HL-60 (cell line): ENCODE data around the gene TULP4.
"Not testable (repeated sequence)": the region's sequence is repeated elsewhere in the genome, so short reads cannot be mapped to it uniquely, and the experiment has no call there.

ENCODE experiments used
- DNase-seq, 2 experiments: peaks; one replicate each; pipeline ENCODE4 v3.0.0-alpha.2; 2010 to 2020; ENCODE audit warnings: low read depth in 1 of 2, low spot score in 1 of 2
- H3K27ac ChIP-seq: fragments of 250-450 bp; sonication (Bioruptor Pico); replicated peaks from 2 replicates; pipeline ENCODE4 v1.5.1; 2020; ENCODE audit warnings: mild to moderate bottlenecking, moderate library complexity
- H3K27me3 ChIP-seq: fragments of 250-450 bp; sonication (Bioruptor Pico); 2 replicates; pipeline ENCODE4 v1.5.1; 2021; ENCODE audit warnings: mild to moderate bottlenecking, moderate library complexity; ENCODE audit not compliant: insufficient read depth, poor library complexity, severe bottlenecking
- H3K4me3 ChIP-seq: replicated peaks from 2 replicates; pipeline ENCODE4 v1.5.1; 2011; ENCODE audit warnings: mild to moderate bottlenecking, control low read depth, low read length; ENCODE audit not compliant: insufficient read depth
- CTCF ChIP-seq: IDR thresholded peaks from one replicate; pipeline ENCODE4 v1.5.1; 2011; ENCODE audit warnings: low read length, control low read depth, inconsistent platforms; ENCODE audit not compliant: insufficient read depth
- GABPA ChIP-seq: IDR thresholded peaks from 2 replicates; pipeline ENCODE4 v1.6.1; 2012; ENCODE audit warnings: low read depth
- POLR2AphosphoS5 ChIP-seq: IDR thresholded peaks from 2 replicates; pipeline ENCODE4 v1.6.1; 2012; ENCODE audit warnings: low read depth
- SPI1 ChIP-seq: IDR thresholded peaks from 2 replicates; pipeline ENCODE4 v1.6.1; 2012; ENCODE audit warnings: low read depth, mild to moderate bottlenecking, borderline replicate concordance
- TF ChIP-seq, protein P1 (sequence below): IDR thresholded peaks from 2 replicates; pipeline ENCODE4 v1.6.1; 2012; ENCODE audit warnings: low read depth; ENCODE audit not compliant: insufficient replicate concordance

TULP4 gene

GRCh38 chr6:158350731-158351130 lies 38.5 kb downstream of the TULP4 start:
- H3K27me3 ChIP-seq, DNase-seq, H3K4me3 ChIP-seq, H3K27ac ChIP-seq: not testable (repeated sequence)

- Histone ChIP-seq H3K4me3 (no peak overlapping the region), H3K27me3 (no peaks in the 10 kb centered on the region), H3K27ac (no peak overlapping the region)
- no peak for TF ChIP-seq POLR2AphosphoS5
- TF ChIP-seq CTCF = no peak
- no peak for TF ChIP-seq SPI1
- TF ChIP-seq, protein P1, sequence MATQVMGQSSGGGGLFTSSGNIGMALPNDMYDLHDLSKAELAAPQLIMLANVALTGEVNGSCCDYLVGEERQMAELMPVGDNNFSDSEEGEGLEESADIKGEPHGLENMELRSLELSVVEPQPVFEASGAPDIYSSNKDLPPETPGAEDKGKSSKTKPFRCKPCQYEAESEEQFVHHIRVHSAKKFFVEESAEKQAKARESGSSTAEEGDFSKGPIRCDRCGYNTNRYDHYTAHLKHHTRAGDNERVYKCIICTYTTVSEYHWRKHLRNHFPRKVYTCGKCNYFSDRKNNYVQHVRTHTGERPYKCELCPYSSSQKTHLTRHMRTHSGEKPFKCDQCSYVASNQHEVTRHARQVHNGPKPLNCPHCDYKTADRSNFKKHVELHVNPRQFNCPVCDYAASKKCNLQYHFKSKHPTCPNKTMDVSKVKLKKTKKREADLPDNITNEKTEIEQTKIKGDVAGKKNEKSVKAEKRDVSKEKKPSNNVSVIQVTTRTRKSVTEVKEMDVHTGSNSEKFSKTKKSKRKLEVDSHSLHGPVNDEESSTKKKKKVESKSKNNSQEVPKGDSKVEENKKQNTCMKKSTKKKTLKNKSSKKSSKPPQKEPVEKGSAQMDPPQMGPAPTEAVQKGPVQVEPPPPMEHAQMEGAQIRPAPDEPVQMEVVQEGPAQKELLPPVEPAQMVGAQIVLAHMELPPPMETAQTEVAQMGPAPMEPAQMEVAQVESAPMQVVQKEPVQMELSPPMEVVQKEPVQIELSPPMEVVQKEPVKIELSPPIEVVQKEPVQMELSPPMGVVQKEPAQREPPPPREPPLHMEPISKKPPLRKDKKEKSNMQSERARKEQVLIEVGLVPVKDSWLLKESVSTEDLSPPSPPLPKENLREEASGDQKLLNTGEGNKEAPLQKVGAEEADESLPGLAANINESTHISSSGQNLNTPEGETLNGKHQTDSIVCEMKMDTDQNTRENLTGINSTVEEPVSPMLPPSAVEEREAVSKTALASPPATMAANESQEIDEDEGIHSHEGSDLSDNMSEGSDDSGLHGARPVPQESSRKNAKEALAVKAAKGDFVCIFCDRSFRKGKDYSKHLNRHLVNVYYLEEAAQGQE = no peak
- no peak for TF ChIP-seq GABPA
- no peak for DNase-seq
Measured at GRCh38 chr6:158353883-158354877, 41.9 kb downstream of the TULP4 start.

DNA sequence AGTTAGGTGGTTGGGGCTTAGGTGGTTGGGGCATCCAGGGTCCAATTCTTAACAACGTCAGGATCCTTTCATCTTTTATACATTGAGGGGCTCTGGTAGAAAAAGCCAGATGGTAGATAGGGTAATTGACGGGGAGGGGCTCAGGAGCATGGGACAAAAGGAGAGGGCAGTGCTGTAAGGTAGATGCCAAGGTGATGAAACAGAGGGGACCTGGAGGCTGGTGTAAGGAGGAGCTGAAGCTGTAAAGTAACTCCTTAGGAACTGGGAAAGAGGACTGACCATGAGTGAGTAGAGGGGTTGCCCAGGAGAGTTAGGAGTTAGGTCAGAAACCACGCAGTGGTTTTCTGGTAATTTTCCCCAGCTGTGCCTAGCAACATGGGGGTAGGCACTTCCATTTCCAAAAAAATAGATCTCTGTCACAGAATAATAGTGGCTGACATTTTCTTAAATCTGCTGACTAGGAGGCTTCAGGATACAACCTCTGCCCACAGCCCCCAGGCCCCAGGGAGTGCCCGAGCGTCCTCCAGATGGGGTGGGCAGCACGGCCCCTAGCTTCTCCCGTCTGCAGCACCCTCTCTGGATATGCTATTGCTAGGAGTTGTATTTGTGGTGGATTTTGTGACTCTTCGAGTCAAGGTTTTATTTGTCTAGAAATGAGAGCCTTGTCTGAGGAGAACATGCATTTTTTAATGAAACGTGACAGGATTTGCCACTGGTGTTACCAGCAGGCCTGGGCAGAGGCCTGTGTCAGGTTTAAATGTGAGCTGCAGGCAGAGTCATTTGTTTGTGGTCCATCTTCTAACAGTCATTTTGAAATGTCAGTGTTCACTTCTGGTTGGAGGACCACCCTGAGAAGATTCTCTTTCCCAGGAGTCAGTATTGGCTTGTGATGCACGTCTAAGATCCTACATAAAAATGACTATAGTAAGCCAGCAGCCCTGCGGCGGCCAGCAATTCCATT lies 44.6 kb downstream of the TULP4 start:
- no peak overlapping the region for H3K27ac ChIP-seq

More for the DNA sequence above, 44.6 kb downstream of the TULP4 start:
- no peak for DNase-seq
- Histone ChIP-seq H3K4me3 (no peak overlapping the region), H3K27me3 (no peaks in the 10 kb centered on the region)
- TF ChIP-seq CTCF = no peak
- no peak for TF ChIP-seq GABPA
- TF ChIP-seq, protein P1 = no peak
- no peak for TF ChIP-seq POLR2AphosphoS5
- TF ChIP-seq SPI1 = no peak
